ENCODE measurements around the gene PDHX.

DNA sequence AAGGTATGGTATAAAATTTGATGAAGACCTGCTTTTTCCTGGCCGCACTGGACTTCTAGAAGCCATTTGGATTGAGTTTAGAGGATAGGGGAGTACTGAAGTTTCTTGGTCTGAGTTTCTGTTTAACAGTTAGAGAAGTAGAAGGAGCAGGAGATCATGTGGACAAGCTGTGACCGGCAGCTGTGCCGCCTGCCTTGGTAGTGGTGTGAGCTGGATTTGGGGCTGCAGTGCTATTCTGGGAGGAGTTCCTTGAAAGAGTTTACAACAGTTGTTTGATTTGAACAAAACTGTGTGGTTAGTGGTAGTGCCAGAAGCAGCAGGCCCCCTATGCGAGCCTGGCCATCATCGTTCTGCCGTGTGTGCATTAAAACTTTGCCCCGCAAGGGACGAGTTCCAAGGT is 105.2 kb downstream of the PDHX start:
- TF ChIP-seq, protein P1, sequence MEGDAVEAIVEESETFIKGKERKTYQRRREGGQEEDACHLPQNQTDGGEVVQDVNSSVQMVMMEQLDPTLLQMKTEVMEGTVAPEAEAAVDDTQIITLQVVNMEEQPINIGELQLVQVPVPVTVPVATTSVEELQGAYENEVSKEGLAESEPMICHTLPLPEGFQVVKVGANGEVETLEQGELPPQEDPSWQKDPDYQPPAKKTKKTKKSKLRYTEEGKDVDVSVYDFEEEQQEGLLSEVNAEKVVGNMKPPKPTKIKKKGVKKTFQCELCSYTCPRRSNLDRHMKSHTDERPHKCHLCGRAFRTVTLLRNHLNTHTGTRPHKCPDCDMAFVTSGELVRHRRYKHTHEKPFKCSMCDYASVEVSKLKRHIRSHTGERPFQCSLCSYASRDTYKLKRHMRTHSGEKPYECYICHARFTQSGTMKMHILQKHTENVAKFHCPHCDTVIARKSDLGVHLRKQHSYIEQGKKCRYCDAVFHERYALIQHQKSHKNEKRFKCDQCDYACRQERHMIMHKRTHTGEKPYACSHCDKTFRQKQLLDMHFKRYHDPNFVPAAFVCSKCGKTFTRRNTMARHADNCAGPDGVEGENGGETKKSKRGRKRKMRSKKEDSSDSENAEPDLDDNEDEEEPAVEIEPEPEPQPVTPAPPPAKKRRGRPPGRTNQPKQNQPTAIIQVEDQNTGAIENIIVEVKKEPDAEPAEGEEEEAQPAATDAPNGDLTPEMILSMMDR (IDR thresholded peaks at IDR 0.05), result no peak
- no peak for TF ChIP-seq POLR2A (IDR thresholded peaks at IDR 0.05)

All from right lobe of liver (tissue), 4 donors.